SW480 (cell line): Measurements from ENCODE around the gene RPS6KA4.
"Not testable (repeated sequence)": the region's sequence is repeated elsewhere in the genome, so short reads cannot be mapped to it uniquely, and the experiment has no call there.

Experiments
- DNase-seq: peaks from one replicate; pipeline ENCODE4 v3.0.0-alpha.2; 2016; ENCODE audit warnings: low spot score

Gene RPS6KA4

DNA sequence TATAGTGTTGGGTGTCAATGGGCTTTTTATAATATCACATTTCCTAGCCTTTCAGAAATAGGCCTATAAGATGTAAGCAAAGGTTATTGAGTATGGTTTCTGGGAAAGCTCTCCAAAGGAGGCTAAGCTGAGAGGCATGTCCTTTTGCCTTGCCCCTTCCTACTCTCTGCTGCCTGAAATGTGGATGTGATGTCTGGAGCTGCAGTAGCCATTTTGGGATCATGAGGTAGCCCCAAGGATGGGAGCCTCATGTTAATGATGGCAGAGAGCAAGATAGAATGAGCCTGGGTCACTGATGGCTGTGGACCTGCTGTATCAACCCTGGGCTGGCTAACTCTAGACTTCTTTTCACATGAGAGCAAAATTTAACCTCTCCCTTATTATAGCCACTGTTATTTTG lies 29.0 kb downstream of the RPS6KA4 start:
- no peak for DNase-seq

DNA sequence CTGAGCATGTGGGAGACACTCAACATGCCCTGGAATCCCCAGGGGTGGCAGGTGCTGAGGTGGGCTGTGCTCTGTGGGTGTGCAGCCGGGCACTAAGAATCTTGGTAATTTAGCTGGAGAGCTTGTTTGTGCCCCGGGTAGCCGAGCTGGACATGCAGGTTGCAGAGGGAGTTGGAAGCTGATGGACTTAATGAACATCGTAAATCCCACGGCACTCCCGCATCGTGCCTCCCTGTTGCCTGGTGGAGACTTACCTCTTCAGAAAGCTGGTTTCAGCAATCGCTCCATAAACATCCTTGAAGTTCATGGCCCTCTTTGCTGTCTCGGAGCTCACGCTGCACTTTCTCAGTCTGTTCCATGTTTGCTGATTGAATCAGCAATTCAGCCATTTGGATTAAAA lies 29.9 kb downstream of the RPS6KA4 start:
- no peak for DNase-seq

DNA sequence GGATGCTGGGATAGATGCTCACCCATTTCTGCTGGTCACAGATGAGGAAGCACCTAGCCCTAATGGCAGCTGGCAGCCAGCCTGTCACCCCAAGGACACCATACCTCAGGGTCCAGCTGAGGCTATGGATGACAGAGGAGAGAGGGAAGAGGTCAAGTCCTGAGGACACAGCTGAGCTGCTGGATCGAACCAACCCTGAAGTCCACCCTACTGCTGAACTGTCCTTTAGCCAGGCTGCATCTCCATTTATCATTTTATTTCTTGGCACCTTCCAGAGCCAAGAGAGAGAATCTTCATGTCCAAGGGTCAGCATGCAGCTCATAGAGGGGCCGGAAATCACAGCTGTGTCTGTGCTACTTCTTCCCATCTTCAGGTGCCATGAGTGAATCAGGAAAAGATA lies 30.9 kb downstream of the RPS6KA4 start:
- no peak for DNase-seq

DNA sequence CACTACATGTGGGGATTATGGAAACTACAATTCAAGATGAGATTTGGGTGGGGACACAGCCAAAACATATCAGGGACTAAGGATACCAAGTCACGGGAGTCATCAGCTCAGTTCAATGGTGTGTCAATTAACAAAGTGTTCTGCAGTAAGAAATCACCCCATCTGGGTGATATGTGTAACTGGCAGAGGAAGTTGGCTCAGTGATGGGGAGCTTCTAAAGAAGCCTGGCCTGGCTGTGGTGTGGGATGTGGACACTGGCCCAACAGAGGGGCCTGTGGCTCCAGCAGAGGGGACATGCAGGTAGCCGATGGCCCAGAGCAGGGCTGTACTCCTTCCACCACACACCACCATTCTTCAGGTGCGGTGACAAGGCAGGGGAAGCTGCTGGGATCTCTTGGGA lies 31.6 kb downstream of the RPS6KA4 start:
- no peak for DNase-seq

DNA sequence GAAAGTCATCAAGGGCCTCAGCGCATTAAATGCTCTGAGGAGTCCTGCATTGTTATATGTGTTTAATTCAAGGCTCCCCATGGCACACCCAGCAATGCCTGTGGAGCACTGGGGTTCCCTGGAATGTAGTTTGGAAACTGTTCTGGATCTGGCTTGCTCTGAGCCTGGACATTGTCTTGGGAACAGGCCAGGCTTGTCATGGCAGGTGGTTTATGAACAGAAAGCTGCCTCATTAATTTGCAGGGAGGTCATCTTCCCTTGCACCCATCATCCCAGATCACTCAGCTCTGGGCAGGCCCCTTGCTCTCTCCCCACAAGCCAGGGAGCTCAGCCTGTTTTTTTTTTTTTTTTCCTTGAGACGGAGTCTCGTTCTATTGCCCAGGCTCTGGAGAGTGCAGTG lies 32.9 kb downstream of the RPS6KA4 start:
- DNase-seq, result no peak

DNA sequence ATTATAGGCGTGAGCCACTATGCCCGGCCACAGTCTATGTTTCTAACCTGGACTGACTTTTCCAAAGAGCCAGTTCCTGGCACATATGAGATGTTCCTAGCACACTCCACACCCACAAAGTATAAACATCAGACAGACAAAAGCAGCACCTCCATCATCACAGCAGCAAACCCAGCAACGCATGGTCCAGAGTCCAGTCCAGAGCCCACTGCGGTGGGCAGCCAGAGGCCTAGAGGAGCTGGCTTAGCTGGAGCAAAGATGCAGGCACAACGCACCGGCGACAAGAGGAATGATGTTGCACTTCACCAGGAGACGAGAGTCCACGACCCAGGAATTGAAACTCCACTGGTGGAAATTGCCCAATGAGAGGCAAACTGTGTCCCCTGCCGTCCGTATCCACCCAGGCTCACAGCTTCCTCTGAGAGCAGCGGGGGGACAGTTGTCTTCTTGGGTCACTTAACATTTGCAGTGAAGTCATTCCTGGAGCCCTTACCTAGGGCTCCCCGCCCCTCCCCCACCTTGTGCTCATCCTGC lies 36.6 kb downstream of the RPS6KA4 start:
- no peak for DNase-seq

DNA sequence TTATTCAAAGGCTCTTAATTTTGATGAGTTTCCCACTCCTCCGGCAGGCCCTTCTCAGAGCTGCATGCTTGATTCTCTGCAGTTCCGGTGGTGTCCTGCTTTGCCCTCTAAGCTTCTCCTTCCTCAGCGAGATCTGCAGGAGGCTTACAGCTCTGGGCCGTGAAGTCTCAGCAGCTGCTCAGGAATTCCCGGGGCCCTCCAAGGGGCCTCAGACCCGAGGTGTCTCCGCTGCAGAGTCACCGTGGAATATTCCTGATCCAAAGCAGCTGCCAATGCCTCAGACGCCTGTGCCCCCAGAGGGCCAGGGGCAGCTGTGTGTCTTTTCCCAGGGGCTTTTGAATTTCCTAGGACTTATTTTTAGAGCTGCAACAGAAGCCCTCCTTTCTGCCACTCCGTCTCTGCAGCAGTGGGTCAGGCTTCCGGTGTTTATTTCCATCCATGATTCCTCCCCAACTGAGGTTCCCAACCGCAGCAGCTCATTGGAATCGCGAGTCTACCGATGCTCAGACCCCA lies 37.2 kb downstream of the RPS6KA4 start:
- no peak for DNase-seq

DNA sequence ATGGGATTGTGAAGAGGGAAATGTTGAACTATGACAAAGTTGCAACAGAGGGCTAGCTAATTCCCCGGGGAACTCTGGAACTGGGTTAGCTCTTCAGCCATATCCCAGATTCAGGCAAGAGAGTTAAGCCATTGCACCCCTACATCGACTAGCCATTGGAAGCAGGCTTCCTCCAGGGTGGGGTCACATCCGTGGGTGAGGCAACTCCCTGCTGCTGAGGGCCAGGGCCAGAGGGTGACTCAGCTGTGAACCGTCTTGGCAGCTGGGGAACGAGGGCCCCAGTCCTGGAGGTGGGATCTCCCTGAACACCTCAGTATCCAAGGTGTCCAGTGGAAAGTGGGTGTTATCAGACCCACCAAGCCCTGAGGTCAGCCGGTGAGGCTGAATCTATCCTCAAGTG lies 41.1 kb downstream of the RPS6KA4 start:
- DNase-seq, result peak; percentile 17

DNA sequence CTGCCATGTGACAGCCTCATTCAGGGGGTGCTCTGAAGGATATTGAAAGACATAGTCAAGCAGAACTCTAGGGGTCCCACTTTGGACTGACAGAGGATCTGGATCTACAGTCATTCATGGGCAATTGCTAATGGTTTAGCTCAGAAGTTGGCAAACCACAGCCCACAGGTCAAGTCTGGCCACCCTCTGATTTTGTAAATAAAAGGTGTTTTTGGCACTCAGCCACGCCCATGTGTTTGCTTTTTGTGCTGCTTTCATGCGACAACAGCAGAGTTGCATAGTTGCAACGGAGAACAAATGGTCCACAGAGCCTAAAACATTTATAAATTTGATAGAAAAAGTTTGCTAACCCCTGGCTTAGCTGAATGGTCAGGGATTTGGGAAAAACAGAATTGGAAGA lies 41.7 kb downstream of the RPS6KA4 start:
- DNase-seq, result no peak

DNA sequence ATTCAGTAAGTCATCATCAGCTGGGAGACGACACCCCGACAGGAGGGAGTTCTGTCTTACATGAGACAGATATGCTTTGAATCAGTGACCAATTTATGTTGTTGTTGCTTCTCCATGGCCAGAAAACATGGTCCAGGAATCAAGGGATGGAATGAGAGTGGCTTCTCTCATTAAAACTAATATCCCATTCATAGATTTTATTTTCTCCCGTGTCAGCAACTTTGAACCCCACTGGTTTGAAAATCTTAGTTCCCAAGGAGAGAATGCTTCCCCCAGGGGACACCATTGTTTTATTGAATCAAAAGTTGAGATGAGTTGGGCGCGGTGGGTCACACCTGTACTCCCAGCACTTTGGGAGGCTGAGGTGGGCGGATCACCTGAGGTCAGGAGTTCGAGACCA lies 42.8 kb downstream of the RPS6KA4 start:
- DNase-seq, result no peak

DNA sequence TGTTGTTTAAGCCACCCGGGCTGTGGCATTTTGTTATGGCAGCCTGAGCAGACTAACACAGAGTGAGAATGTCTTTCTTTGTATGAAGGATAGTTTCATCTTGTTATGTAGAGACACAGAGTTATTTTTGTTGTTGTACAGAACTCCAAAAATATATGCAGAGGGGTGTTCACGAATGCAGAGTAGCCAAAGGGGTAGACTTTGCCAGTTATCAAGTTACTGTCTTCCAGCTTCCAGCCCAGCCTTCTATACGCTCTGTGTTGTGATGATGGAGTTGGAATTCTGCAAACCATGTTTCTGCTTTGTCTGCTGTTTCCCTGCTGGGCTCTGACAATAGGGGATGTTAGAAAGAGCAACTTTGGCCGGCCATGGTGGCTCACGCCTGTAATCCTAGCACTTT lies 44.1 kb downstream of the RPS6KA4 start:
- no peak for DNase-seq

DNA sequence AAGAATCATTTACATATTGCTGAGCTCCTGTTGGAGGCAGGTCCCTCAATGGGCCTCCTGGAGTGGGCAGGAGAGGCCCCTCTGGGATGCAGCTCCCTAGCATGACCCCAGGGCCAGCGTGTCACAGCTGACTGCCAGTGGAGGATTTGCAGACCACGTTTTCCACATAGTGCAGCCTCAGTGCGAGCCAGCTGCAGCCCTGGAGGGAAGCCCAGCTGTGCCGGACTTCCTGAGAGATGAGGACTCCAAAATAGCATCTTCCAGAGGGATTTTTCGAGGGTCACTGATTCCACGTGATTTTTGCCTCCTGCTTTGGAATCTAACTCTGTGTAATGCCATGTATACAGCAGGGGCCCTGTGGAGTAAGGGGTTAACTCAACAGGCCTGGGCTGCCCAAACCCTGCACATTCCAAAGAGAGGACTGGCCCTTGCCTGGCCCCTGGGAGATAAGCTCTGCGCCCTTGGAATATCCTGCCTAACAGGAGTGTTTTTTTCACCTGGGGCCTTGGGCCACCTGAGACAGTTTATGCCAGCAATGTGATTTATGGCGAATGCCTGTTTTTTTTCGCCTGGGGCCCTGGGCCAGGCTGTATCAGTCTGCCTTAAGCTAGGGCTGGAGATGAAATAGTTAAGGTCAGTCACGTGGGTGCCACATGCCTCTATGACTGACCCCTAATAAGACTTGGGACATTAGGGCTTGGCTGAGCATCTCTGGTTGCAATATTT lies 47.4 kb downstream of the RPS6KA4 start:
- no peak for DNase-seq

DNA sequence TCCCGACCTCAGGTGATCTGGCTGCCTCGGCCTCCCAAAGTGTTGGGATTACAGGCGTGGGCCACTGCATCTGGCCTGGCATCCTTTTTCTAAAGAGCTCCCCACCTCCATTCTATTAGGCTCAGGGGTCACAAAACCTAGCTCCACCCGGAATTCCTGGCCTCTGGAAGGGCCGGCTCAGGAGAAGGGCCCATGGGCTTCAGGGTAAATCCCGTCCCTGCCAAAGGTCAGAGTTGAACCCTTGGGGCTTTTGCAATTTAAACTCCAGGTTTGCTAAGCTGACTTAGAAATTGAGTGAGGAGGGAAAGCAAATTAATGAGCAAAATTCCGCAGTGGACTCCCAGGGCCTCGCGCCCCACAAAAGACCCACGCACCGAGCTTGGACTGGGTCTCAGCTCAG lies 48.3 kb downstream of the RPS6KA4 start:
- no peak for DNase-seq

DNA sequence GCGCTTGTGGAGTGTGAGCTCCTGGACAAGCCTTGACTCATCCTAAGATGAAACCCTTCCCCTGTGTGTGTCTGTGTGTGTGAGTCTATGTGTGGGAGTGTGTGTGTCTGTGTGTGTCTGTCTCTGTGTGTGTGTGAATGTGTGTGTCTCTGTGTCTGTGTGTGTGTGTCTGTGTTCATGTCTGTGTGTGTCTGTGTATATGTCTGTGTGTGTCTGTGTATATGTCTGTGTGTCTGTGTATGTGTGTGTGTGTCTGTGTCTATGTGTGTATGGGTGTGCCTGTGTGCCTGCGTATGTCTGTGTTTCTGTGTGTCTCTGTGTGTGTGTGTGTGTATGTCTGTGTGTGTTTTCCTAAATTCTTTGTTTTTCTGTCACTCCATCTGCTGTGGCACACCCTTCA lies 48.7 kb downstream of the RPS6KA4 start:
- no peak for DNase-seq

DNA sequence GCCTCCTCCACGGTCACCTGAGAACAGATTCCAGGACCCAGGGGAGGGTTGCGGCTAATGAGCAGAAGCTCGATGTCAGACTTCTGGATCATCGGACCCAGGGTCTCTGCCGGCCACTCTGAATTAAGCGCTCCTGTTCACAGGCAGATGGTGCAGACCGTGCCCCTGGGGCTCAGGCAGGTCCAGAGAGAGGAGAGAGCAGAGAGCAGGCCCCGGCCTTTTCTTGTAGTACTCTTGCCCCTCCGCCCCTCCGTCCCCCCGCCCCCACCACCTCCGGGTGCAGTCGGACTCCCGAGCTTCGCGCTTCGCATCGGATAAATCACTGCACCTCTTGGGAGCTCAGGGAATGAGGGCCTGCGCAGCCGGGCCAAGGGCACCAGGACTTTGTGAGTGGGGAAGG lies 50.3 kb downstream of the RPS6KA4 start:
- no peak for DNase-seq

DNA sequence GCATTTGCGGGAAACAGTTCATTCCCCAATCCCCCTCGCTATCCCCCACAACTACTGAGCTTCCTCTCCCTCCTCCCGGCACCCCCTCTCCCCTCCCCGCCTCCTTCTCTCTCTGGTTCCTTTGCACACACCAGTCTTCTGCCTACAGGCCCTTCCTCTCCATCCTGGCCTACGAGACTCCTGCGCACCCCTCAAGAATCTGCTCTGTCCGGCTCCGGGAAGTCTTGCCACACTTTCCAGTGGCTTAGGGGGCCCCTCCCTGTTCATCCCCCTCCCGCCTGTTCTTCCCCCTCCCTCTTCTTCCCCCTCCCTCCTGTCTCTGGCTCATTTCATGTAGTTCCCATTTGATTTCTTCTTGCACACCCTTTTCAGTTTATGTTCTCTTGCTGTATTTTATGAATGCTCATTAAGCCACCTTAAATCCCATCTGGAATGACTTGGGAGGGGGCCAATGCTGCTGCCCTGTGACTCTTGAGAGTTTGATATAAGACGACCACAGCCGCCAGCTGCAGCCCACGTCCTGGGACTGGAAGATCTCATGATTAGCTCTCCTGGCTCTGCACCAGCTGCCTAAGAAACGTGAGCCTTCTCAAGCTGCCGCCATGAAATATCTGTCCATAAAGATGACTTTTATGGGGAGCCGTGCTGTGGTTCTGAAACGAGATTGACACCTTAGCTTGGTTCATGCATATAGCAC lies 50.9 kb downstream of the RPS6KA4 start:
- no peak for DNase-seq

DNA sequence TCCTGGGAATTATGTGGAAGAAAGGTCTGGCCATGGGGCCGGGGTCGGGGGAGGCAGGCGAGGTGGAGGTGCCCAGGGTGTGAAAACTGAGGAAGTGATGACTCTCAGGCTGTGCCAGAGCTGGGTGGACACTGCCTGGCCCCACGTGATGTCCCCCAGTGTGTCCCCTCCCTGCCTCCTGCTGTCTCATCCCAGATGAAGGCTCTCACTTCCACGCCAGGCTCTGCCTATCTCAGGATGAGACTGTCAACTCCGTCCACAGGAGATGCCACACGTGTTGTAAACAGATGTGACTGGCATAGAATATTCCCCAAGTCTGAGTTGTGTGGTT lies 51.4 kb downstream of the RPS6KA4 start:
- DNase-seq, result no peak

DNA sequence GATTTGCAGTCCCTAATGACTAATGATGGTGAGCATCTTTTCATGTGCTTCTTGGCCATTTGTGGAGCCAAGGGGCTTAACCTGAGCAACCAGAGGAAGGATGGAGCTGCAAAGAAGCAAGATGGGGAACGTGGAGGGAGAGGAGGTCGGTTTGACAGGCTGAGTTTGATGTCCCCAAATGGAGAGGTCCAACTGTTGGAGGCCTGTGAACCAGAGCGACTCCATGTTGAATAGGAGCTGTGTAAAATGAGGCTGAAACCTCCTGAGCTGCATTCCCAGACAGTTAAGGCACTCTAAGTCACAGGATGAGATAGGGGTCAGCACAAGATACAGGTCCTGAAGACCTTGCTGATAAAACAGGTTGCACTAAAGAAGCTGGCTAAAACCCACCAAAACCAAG lies 54.5 kb downstream of the RPS6KA4 start:
- no peak for DNase-seq

DNA sequence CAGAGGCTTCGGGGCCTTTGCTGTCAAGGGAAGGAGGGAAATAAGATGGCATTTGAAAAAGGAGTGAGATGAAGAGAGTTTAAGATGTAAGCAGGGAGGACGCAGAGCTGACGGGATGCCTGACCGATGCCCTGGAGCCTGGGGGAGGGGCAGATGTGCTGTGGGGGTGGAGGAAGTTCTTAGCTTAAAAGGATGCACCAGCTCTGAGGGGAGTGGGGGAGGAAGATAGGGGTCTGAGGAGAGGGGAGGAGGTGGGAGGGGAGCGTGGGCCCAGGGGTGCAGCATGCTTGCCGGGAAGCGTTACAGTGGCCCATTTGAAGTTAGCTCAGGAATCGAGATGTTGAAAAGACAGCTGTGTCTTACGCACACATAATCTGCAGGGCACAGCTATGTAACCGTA lies 56.3 kb downstream of the RPS6KA4 start:
- DNase-seq, result no peak

DNA sequence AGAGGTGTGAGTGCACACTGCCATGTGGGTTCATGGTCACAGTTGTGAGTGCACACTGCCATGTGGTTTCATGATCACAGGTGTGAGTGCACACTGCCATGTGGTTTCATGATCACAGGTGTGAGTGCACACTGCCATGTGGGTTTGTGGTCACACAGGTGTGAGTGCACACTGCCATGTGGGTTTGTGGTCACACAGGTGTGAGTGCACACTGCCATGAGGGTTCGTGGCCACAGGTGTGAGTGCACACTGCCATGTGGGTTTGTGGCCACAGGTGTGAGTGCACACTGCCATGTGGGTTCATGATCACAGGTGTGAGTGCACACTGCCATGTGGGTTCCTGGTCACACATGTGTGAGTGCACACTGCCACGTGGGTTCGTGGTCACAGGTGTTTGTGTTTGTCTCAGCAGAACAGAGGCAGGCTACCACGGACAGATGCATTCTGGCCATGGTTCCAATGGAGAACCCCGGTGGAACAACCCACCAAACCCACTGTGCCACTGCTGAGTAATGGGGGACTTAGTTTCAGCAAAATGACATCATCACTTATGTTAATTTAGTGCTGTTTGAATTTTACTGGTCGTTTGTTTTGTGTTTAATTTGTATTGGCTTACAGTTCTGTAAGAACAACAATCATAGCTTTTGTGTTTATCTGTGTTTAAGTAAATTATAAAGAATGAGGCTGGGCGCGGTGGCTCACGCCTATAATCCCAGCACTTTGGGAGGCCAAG lies 57.2 kb downstream of the RPS6KA4 start:
- no peak for DNase-seq

DNA sequence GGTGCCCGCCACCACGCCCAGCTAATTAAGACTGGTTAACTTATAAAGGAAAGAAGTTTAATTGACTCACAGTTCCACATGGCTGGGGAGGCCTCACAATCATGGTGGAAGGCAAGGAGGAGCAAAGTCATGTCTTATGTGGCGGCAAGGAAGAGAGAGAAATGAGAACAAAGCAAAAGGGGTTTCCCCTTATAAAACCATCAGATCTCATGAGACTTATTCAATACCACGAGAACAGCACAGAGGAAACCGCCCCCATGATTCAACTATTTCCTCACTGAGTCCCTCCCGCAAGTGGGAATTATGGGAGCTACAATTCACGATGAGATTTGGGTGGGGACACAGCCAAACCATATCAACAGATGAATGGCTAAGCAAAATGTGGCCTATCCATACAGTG lies 59.3 kb downstream of the RPS6KA4 start:
- not testable (repeated sequence) for DNase-seq

DNA sequence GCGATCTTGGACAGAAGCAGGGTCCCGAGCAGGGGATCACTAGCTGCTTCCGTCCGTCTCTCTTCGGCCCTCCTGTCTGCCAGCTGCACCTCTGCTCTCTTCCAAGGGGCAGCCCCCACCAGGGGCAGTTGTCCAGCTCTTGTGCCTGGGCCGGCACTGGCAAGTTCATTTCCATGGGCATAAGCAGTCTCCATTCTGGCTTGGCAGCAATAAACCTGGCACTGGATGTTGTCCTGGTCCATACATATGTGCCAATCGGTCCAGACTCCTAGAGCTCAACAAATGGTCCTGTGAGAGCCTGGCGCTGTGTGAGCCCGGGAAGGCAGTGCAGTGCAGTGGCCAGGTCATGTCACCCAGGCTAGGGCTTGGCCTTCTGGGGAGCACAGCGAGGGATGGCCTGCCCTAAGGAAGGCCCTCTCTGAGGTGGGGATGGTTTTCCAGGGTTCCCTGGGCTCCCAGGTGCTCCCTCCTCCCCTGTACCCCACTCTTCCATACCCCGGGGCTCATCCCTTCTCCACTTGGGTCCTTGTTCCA lies 60.4 kb downstream of the RPS6KA4 start:
- no peak for DNase-seq
